GM18511 (cell line): ENCODE measurements around the gene ANXA10.
A peak's percentile ranks its signal among the peaks of the same experiment; 100 is the strongest.
"Not testable (repeated sequence)": the region's sequence is repeated elsewhere in the genome, so short reads cannot be mapped to it uniquely, and the experiment has no call there.

Experiments
- ATAC-seq: cut with Tn5 transposase; IDR thresholded peaks from one replicate; pipeline ENCODE4 v1.9.1; 2021; ENCODE audit warnings: mild to moderate bottlenecking, moderate library complexity; ENCODE audit not compliant: unreplicated experiment

Gene ANXA10

GRCh38 chr4:168153596-168154440 lies 61.5 kb downstream of the ANXA10 start:
- ATAC-seq: peak; percentile 91

DNA sequence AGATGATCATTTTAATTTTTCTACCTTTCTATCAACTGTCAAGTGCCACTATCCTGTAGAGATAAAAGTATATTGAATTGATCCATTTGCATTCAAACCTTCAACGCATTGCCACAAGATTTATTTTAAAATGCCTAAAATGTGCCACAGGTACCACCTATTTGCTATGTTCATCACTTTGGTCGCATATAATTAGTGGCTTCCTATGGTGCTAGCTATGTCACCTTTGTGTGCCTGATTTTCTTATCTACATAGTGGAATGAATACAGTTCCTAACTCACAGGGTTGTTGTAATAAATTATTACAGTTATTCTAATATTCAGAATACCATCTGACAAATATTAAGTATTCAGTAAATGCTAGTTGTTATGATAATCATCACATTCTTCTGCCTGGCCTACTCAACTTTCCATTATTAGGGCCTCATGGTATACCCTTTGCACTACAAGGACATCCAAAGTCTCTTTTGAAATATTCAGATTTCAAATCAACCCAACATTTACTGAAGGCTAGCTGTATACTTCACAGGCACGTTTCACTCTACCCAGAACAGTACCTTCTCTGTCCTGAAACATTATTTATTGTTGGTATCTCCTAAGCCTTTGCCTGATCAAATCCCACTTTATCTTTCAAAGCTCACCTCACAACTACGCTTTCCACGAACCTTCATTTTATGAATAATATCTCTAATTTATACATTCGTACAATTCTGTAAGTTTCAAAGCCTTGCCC lies 62.4 kb downstream of the ANXA10 start:
- ATAC-seq: no peak

DNA sequence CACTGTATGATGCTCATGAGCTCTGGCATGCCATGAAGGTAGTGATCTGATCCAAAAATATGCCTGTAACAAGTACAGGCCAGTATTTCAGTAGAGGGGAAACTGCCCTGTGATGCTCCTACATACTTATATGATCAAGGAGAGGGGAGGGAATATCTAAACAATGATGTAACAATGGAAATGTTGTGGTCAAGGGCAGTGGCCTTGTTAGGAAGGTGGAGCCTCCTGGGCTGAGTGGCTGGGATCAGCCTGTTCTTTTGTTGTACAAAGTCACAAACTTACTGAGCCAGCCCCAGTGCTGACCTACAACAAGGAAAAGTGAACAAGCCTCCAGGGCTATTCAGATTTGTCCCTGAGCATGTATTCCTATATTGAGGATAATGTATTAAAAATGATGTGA lies 70.3 kb downstream of the ANXA10 start:
- ATAC-seq: no peak

DNA sequence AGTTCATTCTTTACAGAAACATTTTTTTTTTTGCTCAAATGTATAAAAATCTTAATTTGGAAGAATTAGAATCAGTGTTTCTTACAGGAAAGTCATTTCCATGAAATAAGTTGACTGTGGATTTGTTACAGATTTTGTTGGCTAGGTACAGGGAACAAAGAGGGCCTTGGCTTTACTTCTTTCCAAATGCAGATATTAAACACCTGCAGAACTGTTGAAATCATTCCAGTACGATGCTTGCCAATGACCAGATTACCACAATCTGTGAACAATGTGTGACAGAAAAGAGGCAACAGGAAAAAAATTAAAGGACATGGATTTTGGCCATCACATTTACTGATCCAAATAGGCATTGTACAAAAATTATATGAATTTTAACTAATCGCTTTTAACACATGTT lies 70.8 kb downstream of the ANXA10 start:
- ATAC-seq: no peak

GRCh38 chr4:168164045-168164444 lies 71.7 kb downstream of the ANXA10 start:
- ATAC-seq: no peak

DNA sequence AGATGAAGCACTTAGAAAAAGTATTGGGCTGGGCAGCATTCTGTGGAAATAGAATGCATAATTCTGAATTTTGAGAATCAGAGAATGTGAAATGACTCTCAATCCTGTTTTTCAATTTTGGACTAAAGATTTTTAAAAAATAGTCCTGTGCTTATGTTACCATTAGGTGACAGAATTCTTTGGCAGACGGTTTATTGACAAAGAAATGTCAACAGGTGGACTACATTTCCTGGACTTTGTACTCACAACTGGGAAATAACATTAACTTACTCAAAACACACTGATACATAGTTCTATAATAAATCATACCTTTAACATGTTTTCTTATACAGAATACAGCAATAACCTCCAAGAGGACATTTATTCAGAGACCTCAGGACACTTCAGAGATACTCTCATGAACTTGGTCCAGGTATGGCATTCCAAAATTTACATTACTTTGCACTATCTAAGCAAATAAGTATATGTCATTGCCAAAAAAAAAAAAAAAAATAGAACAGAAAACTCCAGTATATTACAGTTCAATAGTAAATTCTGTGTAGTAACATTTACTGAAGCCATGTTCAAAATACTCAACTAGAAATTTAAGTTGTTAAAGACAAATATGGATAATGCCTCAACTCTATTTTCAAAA lies 72.7 kb downstream of the ANXA10 start:
- no peak for ATAC-seq

DNA sequence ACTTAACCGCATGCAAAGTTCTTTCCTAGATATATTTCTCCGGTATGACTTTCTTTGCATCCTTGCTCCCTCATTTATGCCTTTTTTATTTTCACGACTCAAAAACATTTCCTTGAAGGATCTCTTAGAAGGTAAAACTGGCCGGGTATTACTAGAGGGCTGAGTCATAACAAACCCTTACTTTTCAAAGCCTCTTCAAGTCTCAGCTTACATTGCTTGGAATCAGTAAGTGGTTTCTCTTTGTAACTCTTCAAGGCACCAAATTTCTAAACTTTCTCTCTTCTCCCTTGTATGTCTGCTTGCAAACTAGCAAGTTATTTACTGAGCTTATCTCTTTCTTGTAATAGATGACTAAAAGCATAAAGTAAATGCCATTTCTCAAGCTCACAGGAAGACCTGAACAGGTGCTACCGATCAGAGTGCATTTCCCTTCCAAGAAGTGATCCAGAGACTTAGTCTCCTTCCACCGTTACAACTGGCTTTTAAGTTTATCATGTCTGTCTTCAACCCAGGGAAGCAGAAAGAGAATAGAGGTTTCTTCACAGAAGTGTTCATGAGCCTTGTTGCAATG lies 75.5 kb downstream of the ANXA10 start:
- no peak for ATAC-seq

GRCh38 chr4:168174308-168174707 lies 82.0 kb downstream of the ANXA10 start:
- no peak for ATAC-seq

GRCh38 chr4:168177546-168178149 lies 85.3 kb downstream of the ANXA10 start:
- no peak for ATAC-seq

- ATAC-seq: no peak
These were observed 91.6 kb downstream of the ANXA10 start for GRCh38 chr4:168183717-168184571.

DNA sequence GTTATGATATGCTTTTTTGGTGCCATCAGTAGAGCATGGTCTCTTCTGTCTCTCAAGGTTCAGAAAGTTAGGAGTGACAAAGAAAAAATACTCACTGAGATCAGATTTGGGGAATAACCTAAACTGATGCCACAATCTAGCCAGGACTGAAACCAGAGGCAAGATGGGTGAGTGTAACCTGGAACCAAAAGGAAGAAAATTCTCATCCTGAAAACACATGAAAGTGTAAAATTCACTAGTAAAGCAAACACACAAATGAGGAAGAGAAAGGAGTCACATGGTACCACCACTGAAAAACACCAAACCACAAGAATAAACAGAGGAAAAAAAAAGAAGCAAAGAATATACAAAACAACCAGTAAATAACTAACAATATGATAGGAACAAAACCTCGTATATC lies 96.4 kb downstream of the ANXA10 start:
- peak; percentile 73 for ATAC-seq

- no peak for ATAC-seq
These were observed 105.6 kb downstream of the ANXA10 start for GRCh38 chr4:168197926-168198325.

GRCh38 chr4:168199260-168199957 lies 107.1 kb downstream of the ANXA10 start:
- ATAC-seq: peak; percentile 76

- no peak for ATAC-seq
These were observed 108.3 kb downstream of the ANXA10 start for GRCh38 chr4:168200685-168201084.

DNA sequence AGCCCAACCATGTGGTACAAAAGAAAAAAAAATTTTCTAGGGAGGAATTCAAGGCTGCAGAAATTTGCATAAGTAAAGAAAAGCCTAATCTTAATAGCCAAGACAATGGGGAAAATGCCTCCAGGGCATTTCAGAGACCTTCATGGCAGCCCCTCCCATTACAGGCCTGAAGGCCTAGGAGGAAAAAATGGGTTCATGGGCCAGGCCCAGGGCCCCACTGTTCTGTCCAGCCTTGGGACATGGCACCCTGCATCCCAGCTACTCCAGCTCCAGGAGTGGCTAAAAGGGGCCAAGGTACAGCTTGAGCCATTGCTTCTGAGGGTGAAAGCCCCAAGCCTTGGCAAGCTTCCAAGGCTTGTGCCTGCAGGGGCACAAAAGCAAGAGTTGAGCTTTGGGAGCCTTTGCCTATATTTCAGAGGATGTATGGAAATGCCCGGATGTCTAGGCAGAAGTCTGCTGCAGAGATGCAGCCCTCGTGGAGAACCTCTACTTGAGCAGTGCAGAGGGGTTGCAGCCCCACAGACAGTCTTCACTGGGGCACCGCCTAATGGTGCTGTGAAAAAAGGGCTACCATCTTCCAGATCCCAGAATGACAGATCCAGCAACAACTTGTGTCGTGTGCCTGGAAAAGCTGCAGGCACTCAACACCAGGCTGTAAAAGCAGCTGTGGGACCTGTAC lies 111.0 kb downstream of the ANXA10 start:
- ATAC-seq: no peak

GRCh38 chr4:168208957-168209614 lies 116.7 kb downstream of the ANXA10 start:
- ATAC-seq: no peak

DNA sequence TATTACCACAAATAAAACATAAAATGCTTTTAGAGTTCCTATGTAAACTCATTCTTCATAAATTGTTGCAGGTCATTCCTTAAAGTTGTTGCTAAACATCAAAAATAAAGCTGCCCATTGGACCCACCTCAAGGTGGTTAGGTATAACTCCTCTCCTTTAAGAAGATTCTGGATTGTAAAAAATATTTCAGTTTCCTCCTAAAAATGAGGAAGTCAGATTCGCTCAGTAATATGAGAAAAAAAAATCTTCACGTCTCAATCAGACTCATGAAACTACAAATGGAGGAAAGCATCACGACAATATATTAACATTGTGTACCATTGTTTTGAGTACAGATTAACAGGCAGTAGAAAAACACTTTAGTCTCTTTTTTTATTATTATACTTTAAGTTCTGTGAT lies 120.3 kb downstream of the ANXA10 start:
- no peak for ATAC-seq

- ATAC-seq: not testable (repeated sequence)
These were observed 121.2 kb downstream of the ANXA10 start for GRCh38 chr4:168213511-168213910.
